GM21526 (cell line): ENCODE results near the gene COL13A1.

Experiments used
- ATAC-seq: cut with Tn5 transposase; IDR thresholded peaks from one replicate; pipeline ENCODE4 v1.9.1; 2021; ENCODE audit warnings: moderate library complexity; ENCODE audit not compliant: unreplicated experiment, low FRiP score

COL13A1 gene

GRCh38 chr10:69843923-69844322 lies 42.2 kb downstream of the COL13A1 start:
- no peak for ATAC-seq

GRCh38 chr10:69844698-69845097 lies 43.0 kb downstream of the COL13A1 start:
- ATAC-seq, result no peak

- ATAC-seq, result no peak
These were observed 44.0 kb downstream of the COL13A1 start for GRCh38 chr10:69845574-69846292.

GRCh38 chr10:69846293-69846921 lies 44.7 kb downstream of the COL13A1 start:
- ATAC-seq, result no peak

GRCh38 chr10:69847458-69847857 lies 45.8 kb downstream of the COL13A1 start:
- ATAC-seq, result no peak

- no peak for ATAC-seq
These were observed 46.2 kb downstream of the COL13A1 start for GRCh38 chr10:69847883-69848282.

- ATAC-seq, result no peak
These were observed 46.7 kb downstream of the COL13A1 start for GRCh38 chr10:69848454-69848853.

GRCh38 chr10:69849825-69850224 lies 48.1 kb downstream of the COL13A1 start:
- ATAC-seq, result no peak

GRCh38 chr10:69850440-69850839 lies 48.7 kb downstream of the COL13A1 start:
- no peak for ATAC-seq

- ATAC-seq, result no peak
These were observed 49.6 kb downstream of the COL13A1 start for GRCh38 chr10:69851306-69851705.

- no peak for ATAC-seq
These were observed 51.4 kb downstream of the COL13A1 start for GRCh38 chr10:69853064-69853463.

GRCh38 chr10:69854511-69855345 lies 53.0 kb downstream of the COL13A1 start:
- no peak for ATAC-seq

GRCh38 chr10:69855346-69856111 lies 53.8 kb downstream of the COL13A1 start:
- ATAC-seq, result no peak

GRCh38 chr10:69856601-69857166 lies 55.0 kb downstream of the COL13A1 start:
- no peak for ATAC-seq

- ATAC-seq, result no peak
These were observed 56.5 kb downstream of the COL13A1 start for GRCh38 chr10:69858201-69858600.

- ATAC-seq, result no peak
These were observed 58.6 kb downstream of the COL13A1 start for GRCh38 chr10:69860271-69860670.

- ATAC-seq, result no peak
These were observed 59.8 kb downstream of the COL13A1 start for GRCh38 chr10:69861251-69862240.

GRCh38 chr10:69862882-69863530 lies 61.3 kb downstream of the COL13A1 start:
- ATAC-seq, result no peak

- ATAC-seq, result no peak
These were observed 61.9 kb downstream of the COL13A1 start for GRCh38 chr10:69863580-69863979.
